ENCODE data around the gene CDK17. TPM values are rescaled to one million over a fixed set of nuclear protein-coding genes. Genes with fewer than 3 reads are reported as not detected.

The CDK17 gene
- total and polyA plus RNA-seq, 2 experiments from 2014 or later, result 21.7 to 34.7 TPM

- Histone ChIP-seq H3K4me1 (ENCODE audit: low read depth) (no peaks in the 10 kb centered on the region), H3K27me3 (no peaks in the 10 kb centered on the region), H3K4me3 (no peak overlapping the region), H3K9me3 (ENCODE audit: low read depth) (no peaks in the 10 kb centered on the region), H3K36me3 (peaks cover 16% of the 10 kb centered on the region), H3K27ac (no peak overlapping the region)
- DNase-seq (ENCODE audit: low read depth in 1 of 2, low spot score in 1 of 2), result no peak
- TF ChIP-seq CTCF (IDR thresholded peaks at IDR 0.05; ENCODE audit: low read depth, low read length), result no peak
Observed at GRCh38 chr12:96293093-96293492, 107.1 kb downstream of the CDK17 start.

GRCh38 chr12:96289067-96289466, 111.2 kb downstream of the CDK17 start:
- no peak for DNase-seq (ENCODE audit: low read depth in 1 of 2, low spot score in 1 of 2)
- no peak for TF ChIP-seq CTCF (IDR thresholded peaks at IDR 0.05; ENCODE audit: low read depth, low read length)
- Histone ChIP-seq H3K36me3 (peaks cover 37% of the 10 kb centered on the region), H3K9me3 (ENCODE audit: low read depth) (no peaks in the 10 kb centered on the region), H3K27me3 (no peaks in the 10 kb centered on the region), H3K4me3 (no peak overlapping the region), H3K4me1 (ENCODE audit: low read depth) (no peaks in the 10 kb centered on the region), H3K27ac (no peak overlapping the region)

- Histone ChIP-seq H3K4me1 (ENCODE audit: low read depth) (no peaks in the 10 kb centered on the region), H3K27ac (no peak overlapping the region), H3K4me3 (no peak overlapping the region), H3K36me3 (peaks cover 61% of the 10 kb centered on the region), H3K27me3 (no peaks in the 10 kb centered on the region), H3K9me3 (ENCODE audit: low read depth) (no peaks in the 10 kb centered on the region)
- no peak for DNase-seq (ENCODE audit: low read depth in 1 of 2, low spot score in 1 of 2)
- no peak for TF ChIP-seq CTCF (IDR thresholded peaks at IDR 0.05; ENCODE audit: low read depth, low read length)
Observed at GRCh38 chr12:96285158-96285557, 115.1 kb downstream of the CDK17 start.

GRCh38 chr12:96274331-96274730, 125.9 kb downstream of the CDK17 start:
- no peak for TF ChIP-seq CTCF (IDR thresholded peaks at IDR 0.05; ENCODE audit: low read depth, low read length)
- peaks cover 12% of the 10 kb centered on the region for H3K36me3 ChIP-seq
- H3K27ac ChIP-seq, result no peak overlapping the region
- H3K27me3 ChIP-seq, result no peaks in the 10 kb centered on the region
- no peak overlapping the region for H3K4me3 ChIP-seq
- no peak for DNase-seq (ENCODE audit: low read depth in 1 of 2, low spot score in 1 of 2)
- no peaks in the 10 kb centered on the region for H3K4me1 ChIP-seq (ENCODE audit: low read depth)
- H3K9me3 ChIP-seq (ENCODE audit: low read depth), result no peaks in the 10 kb centered on the region

- TF ChIP-seq CTCF (IDR thresholded peaks at IDR 0.05; ENCODE audit: low read depth, low read length), result no peak
- Histone ChIP-seq H3K4me1 (ENCODE audit: low read depth) (no peaks in the 10 kb centered on the region), H3K9me3 (ENCODE audit: low read depth) (no peaks in the 10 kb centered on the region), H3K27me3 (no peaks in the 10 kb centered on the region), H3K4me3 (no peak overlapping the region), H3K36me3 (no peaks in the 10 kb centered on the region), H3K27ac (no peak overlapping the region)
- DNase-seq (ENCODE audit: low read depth in 1 of 2, low spot score in 1 of 2), result no peak
Observed at GRCh38 chr12:96271469-96272199, 128.6 kb downstream of the CDK17 start.
